Esophagus squamous epithelium (tissue), 4 donors: ENCODE data around the gene TMEM128.

Experiments used
- CTCF ChIP-seq, 6 experiments: fragments of 450-650 bp in 4 of 6; fragments of 200-600 bp in 2 of 6; sonication (generic) in 2 of 6; IDR thresholded peaks; one replicate each; pipeline ENCODE4 v1.5.1; 2016 to 2019; ENCODE audit warnings: antibody characterized with exemption in 6 of 6, mild to moderate bottlenecking in 4 of 6, moderate library complexity in 4 of 6
- POLR2A ChIP-seq, 4 donors: fragments of 450-650 bp; IDR thresholded peaks; one replicate each; pipeline ENCODE4 v1.6.1; 2017; ENCODE audit warnings: antibody characterized with exemption in 4 of 4, mild to moderate bottlenecking in 4 of 4, moderate library complexity in 3 of 4

GRCh38 chr4:4281787-4282186 lies 33.8 kb upstream of the TMEM128 start:
- TF ChIP-seq CTCF (IDR thresholded peaks at IDR 0.05) (no peak), POLR2A (IDR thresholded peaks at IDR 0.05) (no peak)
